Subcutaneous adipose tissue (tissue), 4 donors: ENCODE results near the gene NTM. TPM values are rescaled to one million over a fixed set of nuclear protein-coding genes. Genes with fewer than 3 reads are reported as not detected.

Experiments used
- CTCF ChIP-seq: fragments of 450-650 bp; IDR thresholded peaks from one replicate; pipeline ENCODE4 v1.5.1; 2016; ENCODE audit warnings: low read depth, mild to moderate bottlenecking, control low read depth, antibody characterized with exemption, moderate library complexity
- total RNA-seq, 4 donors: library from RNA; depleted of rRNA; stranded (reverse); fragments of >200 nt; gene quantifications; one replicate each; pipeline ENCODE4 v1.1.0, GENCODE V29; 2016

The NTM gene
- total RNA-seq, 4 donors from 2014 or later = 1.5 to 5.7 (median 1.7) TPM

GRCh38 chr11:132140056-132140455 lies 769.6 kb downstream of the NTM start:
- no peak for TF ChIP-seq CTCF

DNA sequence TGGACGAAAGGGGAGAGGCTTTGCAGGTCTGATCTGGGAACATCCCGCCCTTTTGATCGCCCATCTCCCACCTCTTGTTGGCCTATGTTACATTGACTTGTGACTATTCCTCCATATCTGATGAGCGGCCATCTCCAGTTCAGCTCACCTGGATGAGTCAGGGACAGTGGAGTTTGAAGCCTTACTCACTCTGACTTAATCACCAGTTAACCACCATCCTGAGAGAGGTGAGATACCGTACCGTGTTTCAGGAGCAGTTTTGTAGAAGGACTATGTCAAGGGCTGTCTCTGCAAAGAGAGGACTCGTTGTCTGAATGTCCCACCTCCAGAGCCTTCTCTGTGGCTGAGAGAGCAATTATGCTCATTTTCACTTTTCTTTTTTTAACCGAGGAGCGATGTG lies 771.7 kb downstream of the NTM start:
- TF ChIP-seq CTCF = no peak

- TF ChIP-seq CTCF = no peak
These were observed 772.1 kb downstream of the NTM start for GRCh38 chr11:132142554-132142953.

- TF ChIP-seq CTCF = no peak
These were observed 777.0 kb downstream of the NTM start for GRCh38 chr11:132147464-132147863.

GRCh38 chr11:132154781-132155180 lies 784.4 kb downstream of the NTM start:
- no peak for TF ChIP-seq CTCF

DNA sequence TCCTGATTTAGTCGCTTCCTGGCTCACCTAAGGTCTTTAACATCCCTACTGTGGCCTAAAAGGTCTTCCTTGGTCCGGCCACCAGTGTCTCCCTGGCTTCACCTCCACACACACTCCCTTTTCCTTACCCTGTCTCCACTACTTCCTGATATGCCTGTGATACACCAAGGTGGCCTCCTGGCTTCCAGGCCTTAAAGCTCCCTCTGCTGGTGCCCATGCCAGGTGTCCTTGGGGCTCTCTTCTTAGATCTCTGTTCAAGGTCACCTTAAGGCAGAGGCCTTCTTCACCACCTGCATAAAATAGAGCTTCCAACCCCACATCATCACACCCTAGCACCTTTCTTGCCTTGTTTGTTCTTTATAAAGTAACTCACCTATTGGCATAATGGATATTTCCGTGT lies 787.7 kb downstream of the NTM start:
- no peak for TF ChIP-seq CTCF

- no peak for TF ChIP-seq CTCF
These were observed 788.3 kb downstream of the NTM start for GRCh38 chr11:132158696-132159095.
